Breast epithelium (tissue), 4 donors: ENCODE measurements around the gene NR5A2. TPM values are rescaled to one million over a fixed set of nuclear protein-coding genes. Genes with fewer than 3 reads are reported as not detected.

Experiments
- DNase-seq, 2 donors: peaks; one replicate each; pipeline ENCODE4 v3.0.0-alpha.2; 2019; ENCODE audit warnings: low spot score in 2 of 2
- H3K27ac ChIP-seq, 2 donors: fragments of 200-600 bp; sonication (generic) in 1 of 2; one replicate each; pipeline ENCODE4 v1.5.1; 2016 to 2019; ENCODE audit warnings: mild to moderate bottlenecking in 1 of 2
- H3K27me3 ChIP-seq, 2 donors: fragments of 200-600 bp; sonication (generic) in 1 of 2; one replicate each; pipeline versions ENCODE4 v1.5.1 to v1.6.0; 2017 to 2019; ENCODE audit warnings: control low read depth in 1 of 2, mild to moderate bottlenecking in 1 of 2
- H3K36me3 ChIP-seq: fragments of 200-600 bp; one replicate; pipeline ENCODE4 v1.5.1; 2019
- H3K4me1 ChIP-seq, 2 donors: fragments of 200-600 bp; sonication (generic); one replicate each; pipeline ENCODE4 v1.5.1; 2016 to 2019; ENCODE audit warnings: control low read depth in 1 of 2
- H3K4me3 ChIP-seq, 3 donors: fragments of 200-600 bp; sonication (generic); 1 replicate in 2 of 3; 2 replicates in 1 of 3; pipeline ENCODE4 v1.5.1; 2016 to 2019; ENCODE audit warnings: mild to moderate bottlenecking in 3 of 3, moderate library complexity in 2 of 3
- H3K9me3 ChIP-seq, 2 donors: fragments of 200-600 bp; sonication (generic) in 1 of 2; one replicate each; pipeline ENCODE4 v1.5.1; 2016 to 2019; ENCODE audit warnings: control low read depth in 1 of 2
- CTCF ChIP-seq, 3 donors: fragments of 450-650 bp; IDR thresholded peaks; one replicate each; pipeline ENCODE4 v1.5.1; 2016 to 2017; ENCODE audit warnings: antibody characterized with exemption in 3 of 3, mild to moderate bottlenecking in 3 of 3, moderate library complexity in 3 of 3
- POLR2A ChIP-seq: fragments of 450-650 bp; IDR thresholded peaks from one replicate; pipeline ENCODE4 v1.6.1; 2016; ENCODE audit warnings: antibody characterized with exemption, mild to moderate bottlenecking, moderate library complexity
- POLR2AphosphoS5 ChIP-seq, 3 donors: sonication (generic); formaldehyde crosslinking; IDR thresholded peaks; one replicate each; pipeline ENCODE4 v1.6.1; 2017; ENCODE audit warnings: antibody characterized with exemption in 3 of 3
- intact Hi-C: fragments of 100-400 bp; cut with DNase I; formaldehyde crosslinking; loops from one replicate; pipeline ENCODE4 v1.15.1; 2023; ENCODE audit warnings: low total_unique reads
- total RNA-seq, 3 donors: library from RNA; depleted of rRNA; stranded (reverse); fragments of >200 nt; gene quantifications; one replicate each; pipeline ENCODE4 v1.1.0, GENCODE V29; 2016

The NR5A2 gene
- total RNA-seq, 3 donors from 2014 or later: 4.1 to 5.6 (median 4.9) TPM

- no peaks in the 10 kb centered on the region for H3K36me3 ChIP-seq
- no peak for TF ChIP-seq POLR2A
- TF ChIP-seq POLR2AphosphoS5 (IDR thresholded peaks at IDR 0.05): no peak
- no peak for TF ChIP-seq CTCF (IDR thresholded peaks at IDR 0.05)
- H3K27ac ChIP-seq: no peak overlapping the region
- H3K4me1 ChIP-seq: no peaks in the 10 kb centered on the region
- H3K4me3 ChIP-seq: no peak overlapping the region
- intact Hi-C loops: no loop called here
- H3K9me3 ChIP-seq: no peaks in the 10 kb centered on the region
- H3K27me3 ChIP-seq: no peaks in the 10 kb centered on the region
- no peak for DNase-seq
These were observed 135.4 kb downstream of the NR5A2 start for GRCh38 chr1:200162877-200163276.

- intact Hi-C loops: no loop called here
- no peaks in the 10 kb centered on the region for H3K36me3 ChIP-seq
- H3K4me3 ChIP-seq: no peak overlapping the region
- H3K27me3 ChIP-seq: no peaks in the 10 kb centered on the region
- no peaks in the 10 kb centered on the region for H3K4me1 ChIP-seq
- no peaks in the 10 kb centered on the region for H3K9me3 ChIP-seq
- no peak for DNase-seq
- TF ChIP-seq POLR2A (no peak), POLR2AphosphoS5 (IDR thresholded peaks at IDR 0.05) (no peak), CTCF (IDR thresholded peaks at IDR 0.05) (no peak)
- no peak overlapping the region for H3K27ac ChIP-seq
These were observed 136.4 kb downstream of the NR5A2 start for GRCh38 chr1:200163911-200164310.

- Histone ChIP-seq H3K36me3 (no peaks in the 10 kb centered on the region), H3K27ac (no peak overlapping the region), H3K4me3 (no peak overlapping the region), H3K4me1 (no peaks in the 10 kb centered on the region), H3K9me3 (no peaks in the 10 kb centered on the region), H3K27me3 (no peaks in the 10 kb centered on the region)
- DNase-seq: no peak
- intact Hi-C loops: no loop called here
- TF ChIP-seq POLR2AphosphoS5 (IDR thresholded peaks at IDR 0.05) (no peak), POLR2A (no peak), CTCF (IDR thresholded peaks at IDR 0.05) (no peak)
These were observed 138.1 kb downstream of the NR5A2 start for GRCh38 chr1:200165493-200166220.

GRCh38 chr1:200166411-200166810 lies 138.9 kb downstream of the NR5A2 start:
- Histone ChIP-seq H3K4me1 (no peaks in the 10 kb centered on the region), H3K4me3 (no peak overlapping the region), H3K27me3 (no peaks in the 10 kb centered on the region), H3K9me3 (no peaks in the 10 kb centered on the region), H3K27ac (no peak overlapping the region), H3K36me3 (no peaks in the 10 kb centered on the region)
- intact Hi-C loops: no loop called here
- no peak for DNase-seq
- TF ChIP-seq CTCF (IDR thresholded peaks at IDR 0.05) (no peak), POLR2AphosphoS5 (IDR thresholded peaks at IDR 0.05) (no peak)

GRCh38 chr1:200168926-200169325 lies 141.4 kb downstream of the NR5A2 start:
- intact Hi-C loops: no loop called here
- H3K9me3 ChIP-seq: no peaks in the 10 kb centered on the region
- no peak overlapping the region for H3K27ac ChIP-seq
- H3K4me1 ChIP-seq: no peaks in the 10 kb centered on the region
- H3K4me3 ChIP-seq: no peak overlapping the region
- no peaks in the 10 kb centered on the region for H3K27me3 ChIP-seq
- H3K36me3 ChIP-seq: no peaks in the 10 kb centered on the region
- no peak for TF ChIP-seq CTCF (IDR thresholded peaks at IDR 0.05)
- no peak for TF ChIP-seq POLR2A
- TF ChIP-seq POLR2AphosphoS5 (IDR thresholded peaks at IDR 0.05): no peak
- no peak for DNase-seq
